ENCODE data around the gene RYR2.

RYR2 gene

GRCh38 chr1:237685551-237685950, 643.6 kb downstream of the RYR2 start (continued):
- TF ChIP-seq TSHZ2 (CRISPR knock-in tag; IDR thresholded peaks at IDR 0.05) (no peak), TCF4 (CRISPR knock-in tag; IDR thresholded peaks at IDR 0.05; ENCODE audit: borderline replicate concordance) (no peak), POU6F1 (CRISPR knock-in tag; IDR thresholded peaks at IDR 0.05; ENCODE audit: borderline replicate concordance, low read depth) (no peak), RARB (CRISPR knock-in tag; IDR thresholded peaks at IDR 0.05) (no peak), ESRRG (CRISPR knock-in tag; IDR thresholded peaks at IDR 0.05) (no peak), BACH2 (CRISPR knock-in tag; IDR thresholded peaks at IDR 0.05; ENCODE audit: borderline replicate concordance) (no peak), ZFP30 (CRISPR knock-in tag; IDR thresholded peaks at IDR 0.05) (no peak), ZNF70 (CRISPR knock-in tag; IDR thresholded peaks at IDR 0.05) (no peak)

- TF ChIP-seq CSDC2 (CRISPR knock-in tag; IDR thresholded peaks at IDR 0.05) = no peak
- no peak for TF ChIP-seq ZC3H10 (CRISPR knock-in tag; IDR thresholded peaks at IDR 0.05)
- TF ChIP-seq TCF4 (CRISPR knock-in tag; IDR thresholded peaks at IDR 0.05; ENCODE audit: borderline replicate concordance) = no peak
- TF ChIP-seq ESRRG (CRISPR knock-in tag; IDR thresholded peaks at IDR 0.05) = no peak
- no peak for TF ChIP-seq RARB (CRISPR knock-in tag; IDR thresholded peaks at IDR 0.05)
- TF ChIP-seq BACH2 (CRISPR knock-in tag; IDR thresholded peaks at IDR 0.05; ENCODE audit: borderline replicate concordance) = no peak
- peak; percentile 44; the same call in 1 of the 3 replicates for ATAC-seq
Observed at GRCh38 chr1:237687804-237688203, 645.8 kb downstream of the RYR2 start.

DNA sequence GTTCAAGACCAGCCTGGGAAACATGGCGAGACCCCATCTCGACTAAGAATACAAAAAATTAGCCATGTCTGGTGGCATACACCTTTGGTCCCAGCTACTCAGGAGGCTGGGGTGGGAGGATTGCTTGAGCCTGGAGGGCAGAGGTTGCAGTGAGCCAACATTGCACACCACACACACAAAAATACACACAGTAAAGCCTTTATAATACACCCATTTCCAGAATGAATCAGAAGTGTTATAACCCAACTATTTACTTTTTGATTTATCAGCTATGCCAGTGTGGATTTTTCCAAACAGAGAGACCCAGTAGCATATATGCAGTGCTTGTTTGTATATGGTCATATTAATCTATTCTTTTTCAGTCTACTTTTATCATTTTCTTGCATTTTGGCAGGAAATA, 648.7 kb downstream of the RYR2 start:
- TF ChIP-seq ZNF70 (CRISPR knock-in tag; IDR thresholded peaks at IDR 0.05) (no peak), ESRRG (CRISPR knock-in tag; IDR thresholded peaks at IDR 0.05) (no peak)
- ATAC-seq = no peak

DNA sequence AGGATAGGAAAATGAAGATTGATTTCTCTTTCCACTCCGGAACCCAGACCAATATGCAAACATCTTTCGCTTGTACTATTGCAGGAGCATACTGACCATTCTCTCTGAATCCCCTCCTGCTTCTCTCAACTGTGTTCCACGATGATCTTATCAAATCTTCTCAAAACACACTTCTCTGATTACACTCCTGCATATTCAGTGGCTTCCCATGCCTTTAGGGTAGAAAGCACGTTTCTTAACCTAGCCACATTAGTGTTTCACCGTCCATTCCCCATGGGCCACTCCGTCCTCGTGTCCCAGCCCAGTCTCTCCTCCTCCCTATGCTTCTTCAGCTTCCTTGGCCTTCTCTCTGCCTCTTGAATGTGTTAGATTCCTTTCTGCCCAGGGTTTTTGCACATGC, 650.3 kb downstream of the RYR2 start:
- TF ChIP-seq OSR1 (CRISPR knock-in tag; IDR thresholded peaks at IDR 0.05) (no peak), BACH2 (CRISPR knock-in tag; IDR thresholded peaks at IDR 0.05; ENCODE audit: borderline replicate concordance) (no peak), GLIS3 (CRISPR knock-in tag; IDR thresholded peaks at IDR 0.05) (no peak), SNAI2 (CRISPR knock-in tag; IDR thresholded peaks at IDR 0.05) (no peak), CSDC2 (CRISPR knock-in tag; IDR thresholded peaks at IDR 0.05) (no peak), ZNF70 (CRISPR knock-in tag; IDR thresholded peaks at IDR 0.05) (no peak), ESRRG (CRISPR knock-in tag; IDR thresholded peaks at IDR 0.05) (no peak), ZFP3 (CRISPR knock-in tag; IDR thresholded peaks at IDR 0.05) (no peak), ZNF565 (CRISPR knock-in tag; conservative IDR thresholded peaks at IDR 0.05; ENCODE audit: low read depth) (no peak), TSHZ2 (CRISPR knock-in tag; IDR thresholded peaks at IDR 0.05) (no peak), TCF4 (CRISPR knock-in tag; IDR thresholded peaks at IDR 0.05; ENCODE audit: borderline replicate concordance) (no peak), ZC3H10 (CRISPR knock-in tag; IDR thresholded peaks at IDR 0.05) (no peak), ISL1 (CRISPR knock-in tag; IDR thresholded peaks at IDR 0.05) (no peak), ZFP30 (CRISPR knock-in tag; IDR thresholded peaks at IDR 0.05) (no peak), TOX (CRISPR knock-in tag; IDR thresholded peaks at IDR 0.05; ENCODE audit: borderline replicate concordance) (no peak), ZNF8 (CRISPR knock-in tag; IDR thresholded peaks at IDR 0.05) (no peak), RARB (CRISPR knock-in tag; IDR thresholded peaks at IDR 0.05) (no peak)
- TF ChIP-seq, protein P1, sequence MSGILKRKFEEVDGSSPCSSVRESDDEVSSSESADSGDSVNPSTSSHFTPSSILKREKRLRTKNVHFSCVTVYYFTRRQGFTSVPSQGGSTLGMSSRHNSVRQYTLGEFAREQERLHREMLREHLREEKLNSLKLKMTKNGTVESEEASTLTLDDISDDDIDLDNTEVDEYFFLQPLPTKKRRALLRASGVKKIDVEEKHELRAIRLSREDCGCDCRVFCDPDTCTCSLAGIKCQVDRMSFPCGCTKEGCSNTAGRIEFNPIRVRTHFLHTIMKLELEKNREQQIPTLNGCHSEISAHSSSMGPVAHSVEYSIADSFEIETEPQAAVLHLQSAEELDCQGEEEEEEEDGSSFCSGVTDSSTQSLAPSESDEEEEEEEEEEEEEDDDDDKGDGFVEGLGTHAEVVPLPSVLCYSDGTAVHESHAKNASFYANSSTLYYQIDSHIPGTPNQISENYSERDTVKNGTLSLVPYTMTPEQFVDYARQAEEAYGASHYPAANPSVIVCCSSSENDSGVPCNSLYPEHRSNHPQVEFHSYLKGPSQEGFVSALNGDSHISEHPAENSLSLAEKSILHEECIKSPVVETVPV (CRISPR knock-in tag; IDR thresholded peaks at IDR 0.05) = no peak
- TF ChIP-seq, protein P2, sequence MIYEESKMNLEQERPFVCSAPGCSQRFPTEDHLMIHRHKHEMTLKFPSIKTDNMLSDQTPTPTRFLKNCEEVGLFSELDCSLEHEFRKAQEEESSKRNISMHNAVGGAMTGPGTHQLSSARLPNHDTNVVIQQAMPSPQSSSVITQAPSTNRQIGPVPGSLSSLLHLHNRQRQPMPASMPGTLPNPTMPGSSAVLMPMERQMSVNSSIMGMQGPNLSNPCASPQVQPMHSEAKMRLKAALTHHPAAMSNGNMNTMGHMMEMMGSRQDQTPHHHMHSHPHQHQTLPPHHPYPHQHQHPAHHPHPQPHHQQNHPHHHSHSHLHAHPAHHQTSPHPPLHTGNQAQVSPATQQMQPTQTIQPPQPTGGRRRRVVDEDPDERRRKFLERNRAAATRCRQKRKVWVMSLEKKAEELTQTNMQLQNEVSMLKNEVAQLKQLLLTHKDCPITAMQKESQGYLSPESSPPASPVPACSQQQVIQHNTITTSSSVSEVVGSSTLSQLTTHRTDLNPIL (CRISPR knock-in tag; IDR thresholded peaks at IDR 0.05; ENCODE audit: low read depth) = no peak

More for the DNA sequence above, 650.3 kb downstream of the RYR2 start:
- no peak for ATAC-seq
